ENCODE data around the gene UVRAG. TPM values are rescaled to one million over a fixed set of nuclear protein-coding genes. Genes with fewer than 3 reads are reported as not detected.
A peak's percentile ranks its signal among the peaks of the same experiment; 100 is the strongest.

UVRAG gene
- total and polyA plus RNA-seq, 2 donors: 20.0 to 21.8 TPM

DNA sequence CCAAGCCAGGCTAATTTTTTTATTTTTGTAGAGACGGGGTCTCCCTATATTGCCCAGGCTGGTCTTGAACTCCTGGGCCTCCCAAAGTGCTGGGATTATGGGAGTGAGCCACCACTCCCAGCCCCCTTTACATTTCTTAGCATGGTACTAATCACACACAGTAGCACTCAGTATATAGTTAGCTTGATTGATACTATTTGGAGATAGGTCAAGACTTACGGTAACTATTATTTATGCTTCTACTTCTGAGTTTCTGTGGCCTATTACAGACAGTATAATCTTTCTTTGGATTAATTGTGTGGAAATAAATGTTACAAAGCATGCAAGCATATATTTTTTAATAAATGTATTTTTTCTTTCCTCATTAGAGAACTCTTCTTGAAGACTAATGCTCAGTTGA lies 192.2 kb downstream of the UVRAG start:
- Histone ChIP-seq H3K4me1 (ENCODE audit: control insufficient read depth in 2 of 2, insufficient read depth in 2 of 2, low read length in 2 of 2) (no peaks in the 10 kb centered on the region), H3K9me3 (ENCODE audit: control insufficient read depth in 2 of 2, insufficient read depth in 1 of 2, low read length in 1 of 2) (no peaks in the 10 kb centered on the region), H3K4me3 (ENCODE audit: low read length in 2 of 2) (no peak overlapping the region), H3K27ac (ENCODE audit: low read depth in 1 of 2, low read length in 1 of 2) (no peak overlapping the region), H3K36me3 (ENCODE audit: control insufficient read depth in 2 of 2, insufficient read depth in 2 of 2, low read length in 1 of 2) (peaks cover 0 to 19% of the 10 kb centered on the region in 2 donors), H3K27me3 (ENCODE audit: control insufficient read depth in 2 of 2, insufficient read depth in 1 of 2, low read length in 1 of 2) (no peaks in the 10 kb centered on the region)
- 98% methylated on average over 2 of the region's 2 CpGs for WGBS
- no peak for DNase-seq (ENCODE audit: low read depth in 6 of 9, low spot score in 9 of 9)

DNA sequence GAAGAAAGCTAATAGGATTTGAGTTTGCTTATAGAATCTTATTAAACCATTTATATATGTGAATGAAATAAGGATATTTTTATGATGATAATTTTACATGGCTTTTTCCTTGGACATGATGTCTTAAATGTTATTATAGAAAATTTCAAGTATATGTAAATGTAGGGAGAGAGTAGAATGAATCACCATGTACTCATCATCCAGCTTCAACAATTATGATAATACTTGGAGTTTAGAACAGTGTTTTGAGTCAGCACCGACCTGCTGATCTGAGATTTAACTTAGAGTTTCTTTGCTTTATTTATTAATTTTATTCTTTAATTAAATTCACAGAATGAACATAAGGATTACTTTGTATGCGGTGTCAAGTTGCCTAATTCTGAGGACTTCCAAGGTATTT lies 193.5 kb downstream of the UVRAG start:
- peaks cover 0 to 19% of the 10 kb centered on the region in 2 donors for H3K36me3 ChIP-seq (ENCODE audit: control insufficient read depth in 2 of 2, insufficient read depth in 2 of 2, low read length in 1 of 2)
- 100% methylated on average over 2 of the region's 2 CpGs for WGBS
- DNase-seq (ENCODE audit: low read depth in 6 of 9, low spot score in 9 of 9): no peak

GRCh38 chr11:76010051-76010450 lies 195.0 kb downstream of the UVRAG start:
- H3K27me3 ChIP-seq (ENCODE audit: control insufficient read depth in 2 of 2, insufficient read depth in 1 of 2, low read length in 1 of 2): no peaks in the 10 kb centered on the region
- no peak for DNase-seq (ENCODE audit: low read depth in 6 of 9, low spot score in 9 of 9)
- no peak overlapping the region for H3K4me3 ChIP-seq (ENCODE audit: low read length in 2 of 2)
- no peaks in the 10 kb centered on the region for H3K4me1 ChIP-seq (ENCODE audit: control insufficient read depth in 2 of 2, insufficient read depth in 2 of 2, low read length in 2 of 2)
- H3K27ac ChIP-seq (ENCODE audit: low read depth in 1 of 2, low read length in 1 of 2): no peak overlapping the region
- H3K36me3 ChIP-seq (ENCODE audit: control insufficient read depth in 2 of 2, insufficient read depth in 2 of 2, low read length in 1 of 2): peaks cover 0 to 13% of the 10 kb centered on the region in 2 donors
- 98% methylated on average over 2 of the region's 2 CpGs for WGBS
- H3K9me3 ChIP-seq (ENCODE audit: control insufficient read depth in 2 of 2, insufficient read depth in 1 of 2, low read length in 1 of 2): no peaks in the 10 kb centered on the region

More for the DNA sequence above, 193.5 kb downstream of the UVRAG start:
- Histone ChIP-seq H3K9me3 (ENCODE audit: control insufficient read depth in 2 of 2, insufficient read depth in 1 of 2, low read length in 1 of 2) (no peaks in the 10 kb centered on the region), H3K4me1 (ENCODE audit: control insufficient read depth in 2 of 2, insufficient read depth in 2 of 2, low read length in 2 of 2) (no peaks in the 10 kb centered on the region), H3K27ac (ENCODE audit: low read depth in 1 of 2, low read length in 1 of 2) (no peak overlapping the region), H3K4me3 (ENCODE audit: low read length in 2 of 2) (no peak overlapping the region), H3K27me3 (ENCODE audit: control insufficient read depth in 2 of 2, insufficient read depth in 1 of 2, low read length in 1 of 2) (no peaks in the 10 kb centered on the region)

- Histone ChIP-seq H3K9me3 (ENCODE audit: control insufficient read depth in 2 of 2, insufficient read depth in 1 of 2, low read length in 1 of 2) (no peaks in the 10 kb centered on the region), H3K4me3 (ENCODE audit: low read length in 2 of 2) (no peak overlapping the region), H3K4me1 (ENCODE audit: control insufficient read depth in 2 of 2, insufficient read depth in 2 of 2, low read length in 2 of 2) (no peaks in the 10 kb centered on the region), H3K27ac (ENCODE audit: low read depth in 1 of 2, low read length in 1 of 2) (no peak overlapping the region), H3K36me3 (ENCODE audit: control insufficient read depth in 2 of 2, insufficient read depth in 2 of 2, low read length in 1 of 2) (no peaks in the 10 kb centered on the region), H3K27me3 (ENCODE audit: control insufficient read depth in 2 of 2, insufficient read depth in 1 of 2, low read length in 1 of 2) (no peaks in the 10 kb centered on the region)
- WGBS: 96% methylated on average over 1 of the region's 1 CpG
- DNase-seq (ENCODE audit: low read depth in 6 of 9, low spot score in 9 of 9): no peak
Observed at GRCh38 chr11:76013526-76013925, 198.5 kb downstream of the UVRAG start.

DNA sequence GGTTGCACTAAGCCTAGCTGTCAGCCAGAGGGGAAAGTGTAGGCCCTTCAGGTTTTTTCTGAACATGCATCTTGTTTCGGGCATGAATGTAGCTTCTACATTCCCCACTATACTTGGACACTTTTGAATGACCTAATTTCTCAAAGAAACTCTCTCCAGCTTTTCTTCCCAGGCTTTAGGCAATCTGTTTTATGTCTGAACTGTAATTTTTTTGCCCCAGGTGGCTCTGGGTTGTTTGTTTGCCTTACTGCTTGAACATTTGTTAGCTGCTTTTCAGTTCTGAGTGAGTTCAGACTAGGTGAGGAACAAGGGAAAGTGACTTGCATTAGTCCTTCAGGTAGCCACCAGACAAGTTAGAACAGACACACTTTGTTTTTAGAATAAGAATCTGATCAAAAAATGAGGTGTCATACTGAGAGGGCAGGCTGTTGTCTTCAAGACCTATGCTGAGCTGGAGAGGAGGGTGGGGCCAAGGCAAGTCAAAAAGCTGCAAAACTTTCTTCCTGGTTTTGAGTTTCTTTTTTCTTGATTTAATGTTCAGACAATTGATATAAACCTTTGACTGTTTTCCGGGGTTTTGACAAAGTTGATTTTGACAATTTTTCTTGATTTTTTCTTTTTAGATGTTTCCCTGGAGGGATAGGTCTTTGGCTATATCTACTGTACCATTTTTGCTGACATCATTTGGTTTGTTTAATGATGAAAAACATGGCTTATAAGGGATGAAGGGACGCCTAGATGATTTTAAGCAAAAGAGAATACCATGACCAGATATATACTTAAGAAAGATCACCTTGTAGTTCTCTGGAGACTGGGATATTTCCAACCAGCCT lies 208.4 kb downstream of the UVRAG start:
- Histone ChIP-seq H3K27ac (ENCODE audit: low read depth in 1 of 2, low read length in 1 of 2) (peak overlapping the region in 1 of 2 donors; percentile 36), H3K4me1 (ENCODE audit: control insufficient read depth in 2 of 2, insufficient read depth in 2 of 2, low read length in 2 of 2) (peaks cover 5 to 6% of the 10 kb centered on the region in 2 donors), H3K4me3 (ENCODE audit: low read length in 2 of 2) (no peak overlapping the region), H3K9me3 (ENCODE audit: control insufficient read depth in 2 of 2, insufficient read depth in 1 of 2, low read length in 1 of 2) (no peaks in the 10 kb centered on the region), H3K27me3 (ENCODE audit: control insufficient read depth in 2 of 2, insufficient read depth in 1 of 2, low read length in 1 of 2) (no peaks in the 10 kb centered on the region), H3K36me3 (ENCODE audit: control insufficient read depth in 2 of 2, insufficient read depth in 2 of 2, low read length in 1 of 2) (peaks cover 10 to 12% of the 10 kb centered on the region in 2 donors)
- WGBS: 85% methylated on average over 3 of the region's 3 CpGs
- peak in 2 of 9 donors; percentile 0 to 8 for DNase-seq (ENCODE audit: low read depth in 6 of 9, low spot score in 9 of 9)

GRCh38 chr11:76025068-76025467 lies 210.1 kb downstream of the UVRAG start:
- Histone ChIP-seq H3K27ac (ENCODE audit: low read depth in 1 of 2, low read length in 1 of 2) (no peak overlapping the region), H3K36me3 (ENCODE audit: control insufficient read depth in 2 of 2, insufficient read depth in 2 of 2, low read length in 1 of 2) (peaks cover 3 to 9% of the 10 kb centered on the region in 2 donors), H3K4me1 (ENCODE audit: control insufficient read depth in 2 of 2, insufficient read depth in 2 of 2, low read length in 2 of 2) (peaks cover 5 to 6% of the 10 kb centered on the region in 2 donors), H3K9me3 (ENCODE audit: control insufficient read depth in 2 of 2, insufficient read depth in 1 of 2, low read length in 1 of 2) (no peaks in the 10 kb centered on the region), H3K4me3 (ENCODE audit: low read length in 2 of 2) (no peak overlapping the region), H3K27me3 (ENCODE audit: control insufficient read depth in 2 of 2, insufficient read depth in 1 of 2, low read length in 1 of 2) (no peaks in the 10 kb centered on the region)
- WGBS: 12% methylated on average over 1 of the region's 1 CpG
- peak in 1 of 9 donors; percentile 12 for DNase-seq (ENCODE audit: low read depth in 6 of 9, low spot score in 9 of 9)

DNA sequence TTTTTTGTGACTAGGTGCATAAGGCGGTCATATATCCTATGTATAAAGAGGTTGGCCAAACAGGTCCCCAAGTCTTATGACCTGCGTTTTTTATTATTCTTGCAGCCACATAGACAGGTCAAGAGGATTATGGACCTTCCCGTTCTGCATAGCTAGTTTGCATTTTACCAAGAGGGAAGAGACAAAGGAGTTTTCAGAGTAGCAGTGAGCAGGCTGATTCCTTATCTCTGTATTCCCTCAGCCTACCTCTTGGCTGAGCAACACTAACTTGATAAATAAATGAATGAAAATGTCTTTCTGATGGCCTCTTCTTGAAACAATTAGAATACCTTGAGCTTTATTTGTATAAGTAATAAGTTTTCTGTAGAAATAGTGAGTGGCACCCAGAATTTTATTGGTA lies 210.8 kb downstream of the UVRAG start:
- peaks cover 5% of the 10 kb centered on the region in 2 donors for H3K4me1 ChIP-seq (ENCODE audit: control insufficient read depth in 2 of 2, insufficient read depth in 2 of 2, low read length in 2 of 2)
- no peak for DNase-seq (ENCODE audit: low read depth in 6 of 9, low spot score in 9 of 9)
- H3K36me3 ChIP-seq (ENCODE audit: control insufficient read depth in 2 of 2, insufficient read depth in 2 of 2, low read length in 1 of 2): peaks cover 0 to 2% of the 10 kb centered on the region in 2 donors
- WGBS: 97% methylated on average over 3 of the region's 3 CpGs
- no peaks in the 10 kb centered on the region for H3K27me3 ChIP-seq (ENCODE audit: control insufficient read depth in 2 of 2, insufficient read depth in 1 of 2, low read length in 1 of 2)
- no peak overlapping the region for H3K27ac ChIP-seq (ENCODE audit: low read depth in 1 of 2, low read length in 1 of 2)
- no peaks in the 10 kb centered on the region for H3K9me3 ChIP-seq (ENCODE audit: control insufficient read depth in 2 of 2, insufficient read depth in 1 of 2, low read length in 1 of 2)
- no peak overlapping the region for H3K4me3 ChIP-seq (ENCODE audit: low read length in 2 of 2)

GRCh38 chr11:76026281-76026680 lies 211.3 kb downstream of the UVRAG start:
- Histone ChIP-seq H3K9me3 (ENCODE audit: control insufficient read depth in 2 of 2, insufficient read depth in 1 of 2, low read length in 1 of 2) (no peaks in the 10 kb centered on the region), H3K27ac (ENCODE audit: low read depth in 1 of 2, low read length in 1 of 2) (no peak overlapping the region), H3K36me3 (ENCODE audit: control insufficient read depth in 2 of 2, insufficient read depth in 2 of 2, low read length in 1 of 2) (no peaks in the 10 kb centered on the region), H3K4me3 (ENCODE audit: low read length in 2 of 2) (no peak overlapping the region), H3K27me3 (ENCODE audit: control insufficient read depth in 2 of 2, insufficient read depth in 1 of 2, low read length in 1 of 2) (no peaks in the 10 kb centered on the region), H3K4me1 (ENCODE audit: control insufficient read depth in 2 of 2, insufficient read depth in 2 of 2, low read length in 2 of 2) (peaks cover 3 to 5% of the 10 kb centered on the region in 2 donors)
- no peak for DNase-seq (ENCODE audit: low read depth in 6 of 9, low spot score in 9 of 9)

GRCh38 chr11:76026862-76027261 lies 211.9 kb downstream of the UVRAG start:
- Histone ChIP-seq H3K27ac (ENCODE audit: low read depth in 1 of 2, low read length in 1 of 2) (no peak overlapping the region), H3K36me3 (ENCODE audit: control insufficient read depth in 2 of 2, insufficient read depth in 2 of 2, low read length in 1 of 2) (no peaks in the 10 kb centered on the region), H3K27me3 (ENCODE audit: control insufficient read depth in 2 of 2, insufficient read depth in 1 of 2, low read length in 1 of 2) (no peaks in the 10 kb centered on the region), H3K4me3 (ENCODE audit: low read length in 2 of 2) (no peak overlapping the region), H3K9me3 (ENCODE audit: control insufficient read depth in 2 of 2, insufficient read depth in 1 of 2, low read length in 1 of 2) (no peaks in the 10 kb centered on the region), H3K4me1 (ENCODE audit: control insufficient read depth in 2 of 2, insufficient read depth in 2 of 2, low read length in 2 of 2) (peaks cover 3 to 5% of the 10 kb centered on the region in 2 donors)
- WGBS: 100% methylated on average over 1 of the region's 1 CpG
- DNase-seq (ENCODE audit: low read depth in 6 of 9, low spot score in 9 of 9): no peak

Measured in thymus (tissue), 11 donors.